Stimulated activated CD4-positive, alpha-beta T cell treated with anti-CD3 and anti-CD28 coated beads, Interleukin-4, amount 100 ng/mL, for 48 hours (primary cell): Measurements from ENCODE around the gene PLCXD3.
"Not testable (repeated sequence)": the region's sequence is repeated elsewhere in the genome, so short reads cannot be mapped to it uniquely, and the experiment has no call there.

Source experiments
- DNase-seq, 2 donors: peaks; one replicate each; pipeline ENCODE4 v3.0.0-alpha.2; 2020; ENCODE audit warnings: low read depth in 2 of 2

Gene PLCXD3

GRCh38 chr5:41349846-41350245, 160.6 kb downstream of the PLCXD3 start:
- DNase-seq, result no peak

GRCh38 chr5:41347569-41347968, 162.8 kb downstream of the PLCXD3 start:
- no peak for DNase-seq

GRCh38 chr5:41346609-41347008, 163.8 kb downstream of the PLCXD3 start:
- DNase-seq, result no peak

GRCh38 chr5:41345295-41345694, 165.1 kb downstream of the PLCXD3 start:
- DNase-seq, result no peak

DNA sequence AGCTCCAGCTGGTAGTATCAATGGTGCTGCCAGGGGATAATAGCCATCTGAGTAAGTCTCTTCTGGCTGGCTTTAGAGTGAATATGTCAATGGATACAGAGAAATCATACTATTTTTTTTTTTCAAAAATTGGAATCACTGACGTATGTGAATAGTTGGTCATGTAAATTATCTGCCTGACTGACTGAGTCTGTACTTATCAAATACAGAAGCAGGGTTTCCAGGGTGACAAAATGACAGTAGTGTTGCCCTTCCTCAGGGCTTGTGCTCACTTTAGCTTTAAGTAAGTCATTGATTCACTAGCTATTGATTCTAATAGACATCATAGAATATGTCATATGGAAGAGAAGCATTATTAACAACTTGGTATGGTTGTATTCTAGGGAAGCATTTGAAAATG, 171.1 kb downstream of the PLCXD3 start:
- DNase-seq, result no peak

- DNase-seq, result no peak
Observed at GRCh38 chr5:41338136-41338675, 172.2 kb downstream of the PLCXD3 start.

DNA sequence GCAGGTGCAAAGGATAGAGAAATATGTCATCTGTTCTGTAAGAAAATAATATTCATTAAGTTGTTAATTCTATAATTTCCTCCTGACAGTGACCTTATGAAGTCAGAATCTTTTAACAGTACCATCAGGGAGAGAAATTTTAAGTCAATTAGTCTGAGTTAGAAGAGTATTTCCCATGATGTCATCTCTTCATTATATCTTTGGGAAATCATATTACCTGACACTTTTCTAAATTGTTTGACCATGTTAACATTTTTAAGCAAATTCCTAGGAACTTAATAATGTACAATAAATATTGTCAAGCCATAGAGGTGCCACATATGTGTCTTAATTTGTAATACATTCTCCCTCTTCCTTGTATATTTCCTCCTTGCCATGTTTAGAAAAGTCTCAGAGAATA, 172.7 kb downstream of the PLCXD3 start:
- no peak for DNase-seq

- DNase-seq, result no peak
Observed at GRCh38 chr5:41337216-41337615, 173.2 kb downstream of the PLCXD3 start.

GRCh38 chr5:41336471-41336870, 173.9 kb downstream of the PLCXD3 start:
- no peak for DNase-seq

DNA sequence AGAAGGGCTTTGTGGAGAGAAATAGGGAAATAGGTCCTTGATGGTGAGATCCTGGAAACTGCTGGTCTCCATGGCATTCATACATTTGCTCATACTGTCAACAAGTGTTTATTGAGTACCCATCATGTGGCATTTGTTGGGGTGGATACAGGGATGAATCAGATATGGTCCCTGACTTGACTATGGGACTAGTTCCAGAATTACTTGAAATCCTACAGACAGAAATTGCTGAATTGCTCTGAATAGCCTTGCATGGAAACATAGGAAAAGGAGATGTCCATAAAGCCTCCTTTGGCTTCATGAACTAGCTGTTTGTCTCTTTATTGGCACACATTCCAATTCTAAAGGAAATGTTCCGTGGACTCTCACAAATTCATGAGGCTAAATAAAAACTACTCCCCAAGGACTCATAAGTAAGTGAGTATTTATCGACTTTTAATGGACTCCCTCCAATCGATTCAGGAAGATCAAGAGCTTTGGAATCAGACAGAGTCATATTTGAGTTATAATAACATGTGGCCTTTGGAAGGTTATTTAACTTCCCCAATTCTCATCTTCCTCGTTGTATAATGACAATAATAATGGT, 174.7 kb downstream of the PLCXD3 start:
- DNase-seq, result no peak

DNA sequence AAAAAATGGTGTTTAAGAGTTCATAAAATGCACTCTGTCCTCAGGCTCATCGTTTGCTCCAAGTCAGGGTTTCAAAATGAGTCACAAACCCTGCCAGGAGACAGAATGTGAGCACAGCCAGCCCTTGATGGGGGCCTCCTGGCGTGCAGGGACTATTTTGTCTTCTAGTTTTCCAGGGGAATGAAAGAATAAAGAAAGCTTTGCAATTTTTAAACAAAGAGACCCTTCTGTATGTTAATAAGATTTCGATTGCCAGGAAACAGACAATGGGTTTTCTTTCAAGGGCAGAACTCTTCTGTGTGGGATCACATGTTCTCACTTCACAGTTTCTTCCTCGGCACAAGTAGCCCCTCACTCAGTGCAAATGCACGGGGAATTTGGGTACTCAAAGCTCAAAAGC, 175.6 kb downstream of the PLCXD3 start:
- DNase-seq, result no peak

DNA sequence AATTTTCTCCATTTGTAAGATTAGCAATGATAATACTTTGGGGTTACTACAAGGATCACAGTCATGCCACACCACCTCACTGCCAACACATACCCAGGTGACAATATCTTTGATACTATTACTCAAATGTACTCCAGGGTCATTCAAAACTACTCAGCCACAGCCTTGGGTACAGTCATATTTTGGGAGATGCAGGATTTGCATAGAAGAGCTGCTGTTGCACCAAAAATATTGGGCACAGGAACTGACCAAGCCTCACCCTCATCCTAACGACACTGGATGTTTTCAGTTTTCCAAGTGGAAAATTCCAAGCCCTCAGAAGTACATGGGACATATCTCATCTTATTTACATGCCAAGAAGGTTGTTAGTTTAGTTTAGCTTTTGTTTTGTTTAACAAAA, 176.2 kb downstream of the PLCXD3 start:
- no peak for DNase-seq

DNA sequence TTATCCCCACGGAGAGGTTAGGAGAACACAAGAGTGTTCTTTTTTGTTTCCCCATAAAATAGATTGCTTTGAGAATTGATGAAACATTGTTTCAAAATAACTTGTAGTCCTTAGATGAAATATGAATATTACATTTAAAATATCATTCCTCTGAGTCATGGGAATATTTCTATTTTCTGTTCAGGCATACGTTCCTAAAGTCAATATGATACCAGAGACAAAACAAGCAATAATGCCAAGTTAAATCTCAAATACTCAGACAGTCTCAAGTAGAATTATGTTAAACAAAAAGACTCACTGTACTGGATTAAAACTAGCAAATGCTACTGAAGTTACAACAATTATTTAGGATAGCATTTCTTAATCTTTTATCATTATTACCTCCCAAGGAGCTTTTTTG, 185.3 kb downstream of the PLCXD3 start:
- DNase-seq, result no peak

DNA sequence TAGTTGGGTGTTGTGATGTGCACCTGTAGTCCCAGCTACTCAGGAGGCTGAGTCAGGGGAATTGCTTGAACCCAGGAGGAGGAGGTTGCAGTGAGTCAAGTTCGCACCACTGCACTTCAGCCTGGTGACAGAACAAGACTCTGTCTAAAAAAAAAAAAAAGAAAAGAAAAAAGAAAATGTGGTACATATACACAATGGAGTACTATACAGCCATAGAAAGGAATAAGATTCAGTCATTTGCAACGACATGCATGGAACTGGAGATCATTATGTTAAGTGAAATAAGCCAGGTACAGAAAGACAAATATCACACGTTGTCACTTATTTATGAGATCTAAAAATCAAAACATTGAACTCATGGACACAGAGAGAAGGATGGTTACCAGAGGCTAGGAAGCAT, 187.6 kb downstream of the PLCXD3 start:
- DNase-seq, result not testable (repeated sequence)

DNA sequence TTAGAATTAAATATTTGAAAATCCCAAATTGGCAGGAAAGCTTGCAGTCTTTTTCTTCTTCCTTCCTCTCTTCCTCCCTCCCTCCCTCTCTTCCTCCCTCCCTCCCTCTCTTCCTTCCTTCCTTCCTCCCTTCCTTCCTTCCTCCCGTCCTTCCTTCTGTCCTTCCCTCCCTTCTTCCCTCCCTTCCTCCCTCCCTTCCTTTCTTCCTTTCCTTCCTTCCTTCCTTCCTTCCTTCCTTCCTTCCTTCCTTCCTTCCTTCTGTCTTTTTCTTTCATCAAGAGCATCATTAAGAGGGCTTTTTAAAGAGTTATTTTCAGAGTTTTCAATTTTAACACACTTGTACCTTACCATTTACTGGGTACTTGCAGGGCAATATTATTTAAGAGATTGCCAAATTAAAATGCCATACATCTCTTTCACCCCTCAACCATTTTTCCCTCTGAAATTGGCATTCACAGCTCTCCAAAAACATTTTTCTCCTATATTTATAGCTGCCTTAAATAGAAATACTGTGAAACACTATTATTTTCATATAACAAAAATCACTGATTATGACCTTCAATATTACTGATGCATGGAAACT, 197.8 kb downstream of the PLCXD3 start:
- DNase-seq, result no peak

GRCh38 chr5:41312066-41312465, 198.3 kb downstream of the PLCXD3 start:
- DNase-seq, result no peak

DNA sequence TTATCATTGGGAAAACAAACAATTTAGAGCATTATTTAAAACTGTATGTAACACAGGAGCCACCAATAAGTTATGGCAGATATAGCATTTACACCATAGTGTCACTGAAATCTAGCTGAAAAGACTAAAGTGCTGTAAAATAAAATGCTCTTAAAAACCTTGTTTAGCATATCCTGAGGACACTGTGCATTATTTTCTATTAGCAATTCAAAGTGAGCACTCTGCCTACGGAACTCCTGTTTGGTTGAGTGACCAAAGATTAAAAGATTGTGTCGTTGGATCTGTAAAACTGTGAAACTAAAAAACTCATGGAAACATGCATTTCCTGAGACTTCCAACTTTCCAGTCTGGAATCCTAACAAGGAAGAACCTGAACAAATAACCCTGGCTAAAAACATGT, 201.1 kb downstream of the PLCXD3 start:
- no peak for DNase-seq

GRCh38 chr5:41306005-41306404, 204.4 kb downstream of the PLCXD3 start:
- DNase-seq, result no peak

DNA sequence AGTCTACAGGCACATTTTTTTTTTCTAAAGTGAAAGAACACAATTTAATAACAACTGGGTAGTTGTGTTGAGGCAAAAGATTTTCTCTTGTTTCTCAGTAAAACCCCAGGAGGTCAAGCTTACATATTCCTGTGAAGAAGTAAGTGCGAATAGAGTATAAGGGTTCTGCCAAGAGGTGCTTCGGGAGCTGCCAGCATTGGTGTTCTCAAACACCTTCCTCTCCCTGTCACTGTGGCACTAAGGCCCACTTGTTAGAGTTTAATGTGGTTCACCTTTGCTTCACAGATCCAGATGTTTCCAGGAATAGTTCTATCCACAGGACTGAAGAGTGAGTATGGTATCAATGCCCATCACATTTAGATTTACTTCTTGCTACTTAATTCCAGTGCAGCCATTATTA, 205.3 kb downstream of the PLCXD3 start:
- no peak for DNase-seq

- DNase-seq, result no peak
Observed at GRCh38 chr5:41296066-41296465, 214.3 kb downstream of the PLCXD3 start.

DNA sequence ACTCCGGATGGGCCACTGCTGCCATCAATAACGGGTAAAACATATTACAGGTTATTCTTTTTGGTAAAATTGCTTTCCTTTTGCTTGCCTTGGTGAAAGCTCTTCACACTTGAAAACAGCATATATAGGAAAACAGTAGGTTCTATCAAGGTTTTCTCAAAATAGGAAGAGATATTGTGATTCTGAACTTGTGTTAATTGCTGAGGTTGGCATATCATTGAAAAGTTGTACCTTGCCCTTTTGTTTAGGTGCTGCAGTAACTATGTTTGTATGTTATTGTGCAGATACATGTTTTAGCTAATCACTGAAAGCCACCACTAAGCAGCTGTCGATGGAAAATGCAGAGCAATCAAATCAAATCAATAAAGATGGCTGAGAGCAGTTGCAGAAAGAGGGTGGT, 219.1 kb downstream of the PLCXD3 start:
- no peak for DNase-seq

- DNase-seq, result no peak
Observed at GRCh38 chr5:41290810-41291209, 219.6 kb downstream of the PLCXD3 start.

GRCh38 chr5:41289970-41290464, 220.4 kb downstream of the PLCXD3 start:
- DNase-seq, result no peak

GRCh38 chr5:41286696-41287095, 223.7 kb downstream of the PLCXD3 start:
- DNase-seq, result no peak
